ENCODE data around the gene AGPAT3.

The AGPAT3 gene

DNA sequence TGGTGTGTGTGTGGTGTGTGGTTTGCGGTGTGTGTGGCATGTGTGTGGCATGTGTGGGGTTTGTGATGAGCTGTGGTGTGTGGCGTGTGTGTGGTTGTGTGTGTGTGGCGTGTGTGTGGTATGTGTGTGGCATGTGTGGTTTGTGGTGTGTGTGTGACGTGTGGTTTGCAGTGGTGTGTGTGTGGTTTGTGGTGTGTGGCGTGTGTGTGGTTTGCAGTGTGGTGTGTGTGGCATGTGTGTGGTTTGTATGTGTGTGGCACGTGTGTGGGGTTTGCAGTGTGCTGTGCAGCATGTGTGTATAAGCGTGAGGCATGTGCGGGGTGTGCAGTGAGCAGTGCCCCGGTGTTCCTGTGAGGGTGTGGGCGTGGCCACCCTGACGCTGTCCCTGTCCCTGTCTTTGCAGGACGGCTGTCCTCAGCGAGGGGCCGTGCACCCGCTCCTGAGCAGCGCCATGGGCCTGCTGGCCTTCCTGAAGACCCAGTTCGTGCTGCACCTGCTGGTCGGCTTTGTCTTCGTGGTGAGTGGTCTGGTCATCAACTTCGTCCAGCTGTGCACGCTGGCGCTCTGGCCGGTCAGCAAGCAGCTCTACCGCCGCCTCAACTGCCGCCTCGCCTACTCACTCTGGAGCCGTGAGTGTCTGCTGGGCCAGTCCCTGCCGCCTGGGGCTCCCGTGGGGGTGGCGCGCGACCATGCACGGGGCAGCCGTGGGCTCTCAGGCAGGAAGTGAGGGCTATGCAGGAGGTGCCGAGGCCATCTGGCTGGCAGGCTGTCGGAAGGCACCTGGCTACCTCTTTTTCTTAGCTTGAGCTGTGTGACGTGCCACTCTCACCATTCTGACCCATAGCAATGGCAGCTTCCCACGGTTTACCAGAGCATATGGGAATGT, 94.5 kb downstream of the AGPAT3 start:
- no peak overlapping the region for H3K27ac Mint-ChIP-seq
- no peaks in the 10 kb centered on the region for H3K27me3 Mint-ChIP-seq (ENCODE audit: low read depth)
- no peak for DNase-seq (ENCODE audit: low spot score)
- H3K4me3 Mint-ChIP-seq, result no peak overlapping the region
- peaks cover 4% of the 10 kb centered on the region for H3K4me1 Mint-ChIP-seq (ENCODE audit: low read depth)
- H3K9me3 Mint-ChIP-seq, result no peaks in the 10 kb centered on the region
- H3K36me3 Mint-ChIP-seq (ENCODE audit: low read depth), result peaks cover 36% of the 10 kb centered on the region

DNA sequence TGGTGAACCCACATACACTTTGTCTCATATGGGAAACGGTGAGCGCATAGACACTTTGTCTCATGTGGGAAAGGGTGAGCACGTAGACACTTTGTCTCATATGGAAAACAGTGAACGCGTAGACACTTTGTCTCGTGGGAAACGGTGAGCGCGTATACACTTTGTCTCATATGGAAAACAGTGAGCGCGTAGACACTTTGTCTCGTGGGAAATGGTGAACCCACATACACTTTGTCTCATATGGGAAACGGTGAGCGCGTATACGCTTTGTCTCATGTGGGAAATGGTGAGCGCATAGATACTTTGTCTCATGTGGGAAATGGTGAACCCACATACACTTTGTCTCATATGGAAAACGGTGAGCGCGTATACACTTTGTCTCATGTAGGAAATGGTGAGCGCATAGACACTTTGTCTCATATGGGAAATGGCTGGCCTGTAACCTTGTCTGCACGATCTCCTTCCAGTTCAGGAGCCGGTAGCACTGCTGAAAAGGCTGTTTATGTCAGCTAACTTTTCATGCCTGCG, 96.4 kb downstream of the AGPAT3 start:
- H3K36me3 Mint-ChIP-seq (ENCODE audit: low read depth), result peaks cover 34% of the 10 kb centered on the region
- H3K27ac Mint-ChIP-seq, result no peak overlapping the region
- DNase-seq (ENCODE audit: low spot score), result peak; percentile 25
- H3K4me1 Mint-ChIP-seq (ENCODE audit: low read depth), result peaks cover 4% of the 10 kb centered on the region
- H3K4me3 Mint-ChIP-seq, result no peak overlapping the region
- no peaks in the 10 kb centered on the region for H3K9me3 Mint-ChIP-seq
- H3K27me3 Mint-ChIP-seq (ENCODE audit: low read depth), result no peaks in the 10 kb centered on the region

DNA sequence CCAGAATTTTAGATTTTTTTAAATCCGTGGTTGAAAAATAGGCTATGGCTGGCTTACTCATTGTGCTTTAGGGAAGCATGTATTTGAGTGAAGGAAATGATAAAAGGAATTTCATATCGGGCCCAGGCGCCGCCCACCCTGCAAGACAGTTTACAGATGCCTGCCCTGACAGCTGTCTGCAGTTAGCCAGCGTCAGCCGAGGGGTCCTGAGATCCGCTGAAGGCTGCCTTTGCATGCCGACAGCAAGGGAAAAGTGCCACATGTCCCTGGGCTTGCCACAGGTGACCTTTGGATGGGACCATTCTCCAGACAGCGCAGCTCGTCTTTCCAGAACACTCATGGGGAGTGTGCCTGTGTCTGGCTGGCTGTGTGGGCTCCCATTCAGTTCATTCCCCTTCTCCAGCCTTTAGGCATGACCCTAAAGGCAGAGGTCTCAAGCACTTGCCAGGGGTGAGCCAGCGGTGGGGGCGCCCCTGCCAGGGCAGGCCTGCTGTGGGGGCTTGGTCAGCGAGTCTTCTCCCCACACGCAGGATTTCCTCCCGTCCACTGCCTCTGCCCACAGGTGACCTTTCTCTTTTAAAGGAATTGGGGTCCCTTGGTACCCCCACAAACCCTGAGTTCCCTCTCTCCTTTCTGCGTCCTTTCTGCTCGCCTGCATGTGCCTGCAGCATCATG, 101.0 kb downstream of the AGPAT3 start:
- no peak overlapping the region for H3K27ac Mint-ChIP-seq
- H3K4me3 Mint-ChIP-seq, result no peak overlapping the region
- H3K9me3 Mint-ChIP-seq, result no peaks in the 10 kb centered on the region
- DNase-seq (ENCODE audit: low spot score), result no peak
- H3K27me3 Mint-ChIP-seq (ENCODE audit: low read depth), result no peaks in the 10 kb centered on the region
- peaks cover 2% of the 10 kb centered on the region for H3K4me1 Mint-ChIP-seq (ENCODE audit: low read depth)
- peaks cover 30% of the 10 kb centered on the region for H3K36me3 Mint-ChIP-seq (ENCODE audit: low read depth)

DNA sequence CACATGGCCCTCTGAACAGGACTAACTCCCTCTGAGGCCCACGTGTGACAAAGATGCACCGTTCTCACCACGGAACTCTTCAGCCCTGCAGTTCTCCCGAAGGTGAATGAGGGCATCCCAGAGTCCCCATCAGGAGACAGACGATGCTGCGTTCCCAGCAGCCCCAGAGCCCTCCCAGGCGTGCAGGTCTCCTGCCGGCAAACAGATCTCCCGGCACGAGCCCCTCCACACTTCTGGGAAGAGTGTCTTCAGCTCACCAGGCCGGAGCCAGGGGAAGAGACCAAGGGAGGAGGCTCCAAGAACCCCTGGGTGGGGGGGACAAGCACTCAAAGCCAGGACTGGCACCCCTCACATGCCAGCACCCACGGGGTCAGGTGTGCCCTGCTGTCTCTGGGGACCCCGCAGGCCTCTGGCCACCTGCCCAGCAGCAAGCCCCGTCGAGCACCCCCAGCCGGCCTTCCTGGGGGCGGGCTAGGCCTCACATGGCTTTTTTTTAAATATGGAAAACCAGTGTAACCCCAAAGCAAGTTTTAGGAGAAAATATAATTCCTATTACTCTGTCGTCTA, 102.0 kb downstream of the AGPAT3 start:
- H3K9me3 Mint-ChIP-seq, result no peaks in the 10 kb centered on the region
- H3K36me3 Mint-ChIP-seq (ENCODE audit: low read depth), result peaks cover 30% of the 10 kb centered on the region

DNA sequence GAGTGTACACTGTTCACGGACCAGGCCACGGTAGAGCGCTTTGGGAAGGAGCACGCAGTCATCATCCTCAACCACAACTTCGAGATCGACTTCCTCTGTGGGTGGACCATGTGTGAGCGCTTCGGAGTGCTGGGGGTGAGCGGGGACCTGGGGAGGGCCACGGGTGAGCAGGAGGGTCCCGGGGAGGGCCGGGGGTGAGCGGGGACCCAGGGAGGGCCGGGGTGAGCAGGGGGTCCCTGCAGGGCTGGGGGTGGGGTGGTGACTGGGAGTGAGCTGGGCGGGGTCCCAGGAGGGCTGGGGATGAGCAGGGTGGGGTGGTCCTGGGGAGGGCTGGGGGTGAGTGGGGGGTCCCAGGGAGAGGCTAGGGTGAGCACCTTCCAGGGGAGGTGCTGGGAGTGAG, 103.0 kb downstream of the AGPAT3 start:
- Mint-ChIP-seq H3K27ac (no peak overlapping the region), H3K27me3 (ENCODE audit: low read depth) (no peaks in the 10 kb centered on the region), H3K4me3 (no peak overlapping the region), H3K9me3 (no peaks in the 10 kb centered on the region), H3K36me3 (ENCODE audit: low read depth) (peaks cover 26% of the 10 kb centered on the region), H3K4me1 (ENCODE audit: low read depth) (peaks cover under 1% of the 10 kb centered on the region)
- no peak for DNase-seq (ENCODE audit: low spot score)

More for the DNA sequence above, 102.0 kb downstream of the AGPAT3 start:
- DNase-seq (ENCODE audit: low spot score), result no peak
- Mint-ChIP-seq H3K27me3 (ENCODE audit: low read depth) (no peaks in the 10 kb centered on the region), H3K27ac (no peak overlapping the region), H3K4me3 (no peak overlapping the region), H3K4me1 (ENCODE audit: low read depth) (peaks cover 2% of the 10 kb centered on the region)

DNA sequence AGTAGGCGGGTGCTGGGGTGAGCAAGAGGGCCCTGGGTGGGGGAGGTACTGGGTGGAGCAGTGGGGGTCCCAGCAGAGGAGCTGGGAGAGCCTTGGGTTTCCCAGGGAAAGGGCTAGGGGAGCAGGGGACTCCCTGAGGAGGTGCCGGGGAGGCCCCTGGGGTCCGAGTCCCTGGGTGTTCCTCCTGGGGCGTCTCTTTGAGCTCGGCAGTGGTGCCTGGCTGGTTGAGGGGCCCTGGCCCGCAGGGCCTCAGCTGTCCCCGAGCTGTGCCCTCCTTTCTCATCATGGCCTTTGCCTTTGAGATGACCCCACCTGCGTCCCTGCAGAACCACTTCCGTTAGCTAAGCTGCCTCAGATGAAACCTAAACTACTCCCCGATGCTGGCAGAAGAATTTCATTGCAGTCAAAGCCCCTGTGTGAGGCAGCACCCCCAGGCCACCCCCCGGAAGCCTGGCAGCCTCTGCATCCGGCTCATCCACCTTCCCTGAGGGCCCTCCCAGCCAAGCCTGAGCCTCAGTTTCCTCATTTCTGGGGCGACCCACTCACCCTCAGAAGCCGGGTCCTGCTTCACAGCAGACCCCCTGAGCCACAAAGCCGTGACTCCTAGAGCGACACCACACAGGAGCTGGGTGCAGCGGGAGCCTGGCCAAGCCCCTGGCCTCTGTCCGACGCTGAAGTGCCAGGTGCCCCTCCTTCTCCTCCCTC, 103.5 kb downstream of the AGPAT3 start:
- no peak overlapping the region for H3K4me3 Mint-ChIP-seq
- H3K4me1 Mint-ChIP-seq (ENCODE audit: low read depth), result no peaks in the 10 kb centered on the region
- H3K27me3 Mint-ChIP-seq (ENCODE audit: low read depth), result no peaks in the 10 kb centered on the region
- no peaks in the 10 kb centered on the region for H3K9me3 Mint-ChIP-seq
- H3K27ac Mint-ChIP-seq, result no peak overlapping the region
- no peak for DNase-seq (ENCODE audit: low spot score)
- H3K36me3 Mint-ChIP-seq (ENCODE audit: low read depth), result peaks cover 24% of the 10 kb centered on the region

DNA sequence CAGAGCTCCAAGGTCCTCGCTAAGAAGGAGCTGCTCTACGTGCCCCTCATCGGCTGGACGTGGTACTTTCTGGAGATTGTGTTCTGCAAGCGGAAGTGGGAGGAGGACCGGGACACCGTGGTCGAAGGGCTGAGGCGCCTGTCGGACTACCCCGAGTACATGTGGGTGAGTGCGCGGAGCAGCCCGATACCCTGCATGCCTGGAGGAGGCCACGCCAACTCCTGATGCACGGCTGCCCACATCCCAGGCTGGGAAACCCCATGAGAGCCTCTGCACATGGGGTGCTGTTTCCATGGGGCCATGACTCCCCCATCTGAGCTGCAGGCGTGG, 104.1 kb downstream of the AGPAT3 start:
- Mint-ChIP-seq H3K36me3 (ENCODE audit: low read depth) (peaks cover 22% of the 10 kb centered on the region), H3K4me3 (no peak overlapping the region), H3K27ac (no peak overlapping the region), H3K27me3 (ENCODE audit: low read depth) (no peaks in the 10 kb centered on the region), H3K4me1 (ENCODE audit: low read depth) (no peaks in the 10 kb centered on the region), H3K9me3 (no peaks in the 10 kb centered on the region)
- DNase-seq (ENCODE audit: low spot score), result no peak

DNA sequence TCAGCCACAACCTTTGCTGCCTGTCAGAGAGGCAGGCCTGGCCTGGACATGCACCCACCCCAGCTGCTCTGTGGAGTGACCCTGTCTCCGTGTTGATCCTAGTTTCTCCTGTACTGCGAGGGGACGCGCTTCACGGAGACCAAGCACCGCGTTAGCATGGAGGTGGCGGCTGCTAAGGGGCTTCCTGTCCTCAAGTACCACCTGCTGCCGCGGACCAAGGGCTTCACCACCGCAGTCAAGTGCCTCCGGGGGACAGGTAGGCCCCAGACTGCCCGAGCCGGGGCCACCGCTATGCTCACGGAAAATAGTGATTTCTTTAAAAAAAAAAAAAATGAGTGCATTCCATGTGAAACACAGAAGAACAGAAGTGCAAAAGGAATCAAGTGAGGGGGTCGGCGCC, 105.5 kb downstream of the AGPAT3 start:
- Mint-ChIP-seq H3K27ac (no peak overlapping the region), H3K4me1 (ENCODE audit: low read depth) (peaks cover 8% of the 10 kb centered on the region), H3K4me3 (no peak overlapping the region), H3K9me3 (no peaks in the 10 kb centered on the region), H3K27me3 (ENCODE audit: low read depth) (no peaks in the 10 kb centered on the region), H3K36me3 (ENCODE audit: low read depth) (peaks cover 28% of the 10 kb centered on the region)
- DNase-seq (ENCODE audit: low spot score), result no peak

DNA sequence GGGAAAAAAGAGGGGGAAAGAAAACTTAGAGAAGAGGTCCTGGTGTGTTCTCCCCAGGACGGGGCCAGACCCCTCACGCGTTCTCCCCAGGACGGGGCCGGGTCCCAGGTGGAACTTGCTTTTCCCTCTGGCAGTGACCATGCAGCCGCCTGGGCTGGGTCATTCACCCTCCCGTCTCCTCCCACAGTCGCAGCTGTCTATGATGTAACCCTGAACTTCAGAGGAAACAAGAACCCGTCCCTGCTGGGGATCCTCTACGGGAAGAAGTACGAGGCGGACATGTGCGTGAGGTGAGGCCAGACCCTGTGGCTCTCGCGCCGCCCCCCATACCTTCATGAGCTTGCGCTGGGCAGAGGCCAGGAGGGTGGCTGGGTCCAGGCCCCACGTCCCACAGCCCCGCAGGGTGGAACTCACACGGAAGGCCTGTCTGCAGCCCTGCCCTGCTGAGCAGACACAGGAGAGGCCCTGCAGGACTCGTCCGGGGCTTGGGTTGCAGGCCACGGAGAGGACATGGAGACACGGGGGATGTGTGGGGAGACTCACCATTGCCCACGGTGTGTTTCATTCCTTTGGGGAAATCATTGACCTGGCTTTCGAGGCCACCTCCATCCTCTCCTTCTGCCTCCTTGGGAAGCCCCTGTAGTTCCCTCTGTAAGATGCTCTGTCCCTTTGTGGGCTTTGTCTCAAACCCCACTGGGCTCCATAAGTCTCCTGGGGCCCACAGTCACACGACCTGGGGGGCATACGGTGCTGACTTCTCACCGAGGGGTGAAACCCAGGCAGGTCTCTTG, 106.4 kb downstream of the AGPAT3 start:
- Mint-ChIP-seq H3K4me3 (no peak overlapping the region), H3K27ac (no peak overlapping the region), H3K9me3 (no peaks in the 10 kb centered on the region), H3K27me3 (ENCODE audit: low read depth) (no peaks in the 10 kb centered on the region), H3K36me3 (ENCODE audit: low read depth) (peaks cover 29% of the 10 kb centered on the region), H3K4me1 (ENCODE audit: low read depth) (peaks cover 10% of the 10 kb centered on the region)
- no peak for DNase-seq (ENCODE audit: low spot score)

DNA sequence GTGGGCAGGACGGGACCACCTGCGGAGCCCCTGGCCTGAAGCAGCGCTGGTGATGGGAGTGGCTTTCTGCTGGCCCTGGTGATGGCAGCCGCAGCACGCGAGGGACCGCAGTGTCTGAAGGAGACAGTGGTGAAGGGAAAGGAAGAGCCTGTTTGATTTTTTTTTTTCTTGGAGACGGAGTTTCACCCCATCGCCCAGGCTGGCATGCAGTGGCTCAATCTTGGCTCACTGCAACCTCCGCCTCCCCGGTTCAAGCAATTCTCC, 106.9 kb downstream of the AGPAT3 start:
- no peaks in the 10 kb centered on the region for H3K9me3 Mint-ChIP-seq
- no peak overlapping the region for H3K27ac Mint-ChIP-seq
- H3K4me3 Mint-ChIP-seq, result no peak overlapping the region
- peaks cover 29% of the 10 kb centered on the region for H3K36me3 Mint-ChIP-seq (ENCODE audit: low read depth)
- no peaks in the 10 kb centered on the region for H3K27me3 Mint-ChIP-seq (ENCODE audit: low read depth)
- DNase-seq (ENCODE audit: low spot score), result no peak
- H3K4me1 Mint-ChIP-seq (ENCODE audit: low read depth), result peaks cover 10% of the 10 kb centered on the region

DNA sequence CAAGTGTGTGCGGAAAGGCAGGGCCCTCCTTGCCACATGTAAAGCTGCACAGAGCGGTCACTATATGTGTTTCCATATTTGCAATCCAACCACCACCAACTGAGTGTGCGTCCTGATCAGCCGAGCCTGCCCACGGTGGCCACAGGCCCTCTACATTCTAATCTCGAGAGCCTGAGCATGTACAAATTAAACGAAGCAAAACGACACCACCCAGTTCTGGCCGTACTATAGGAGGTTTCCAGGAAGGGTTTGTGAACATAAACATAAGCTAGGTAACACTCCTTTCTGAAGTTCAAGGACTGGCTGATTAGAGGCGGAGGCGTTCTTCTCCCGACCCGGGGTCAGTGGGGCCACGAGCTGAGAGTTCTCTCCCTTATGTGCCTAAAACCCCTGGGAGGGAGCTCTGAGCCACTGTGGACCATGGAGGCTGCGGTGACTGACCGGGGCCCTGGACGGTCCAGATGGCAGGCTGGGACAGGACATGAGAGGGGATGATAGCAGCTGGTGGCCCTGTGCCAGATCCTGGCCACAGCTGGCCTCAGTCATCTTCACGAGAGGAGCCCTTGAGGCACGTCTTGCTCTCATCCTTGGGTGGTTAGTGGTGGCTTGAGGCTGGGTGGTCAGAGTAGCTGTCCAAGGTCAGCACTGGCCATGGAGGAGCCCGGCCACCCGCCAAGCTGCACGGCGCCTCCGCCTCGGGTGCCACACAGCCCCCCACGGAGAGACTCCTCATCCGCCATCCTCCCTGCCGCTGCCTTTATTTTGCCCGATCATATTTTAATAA, 108.0 kb downstream of the AGPAT3 start:
- no peaks in the 10 kb centered on the region for H3K9me3 Mint-ChIP-seq
- no peak overlapping the region for H3K27ac Mint-ChIP-seq
- no peak overlapping the region for H3K4me3 Mint-ChIP-seq
- no peaks in the 10 kb centered on the region for H3K27me3 Mint-ChIP-seq (ENCODE audit: low read depth)
- DNase-seq (ENCODE audit: low spot score), result no peak
- peaks cover 10% of the 10 kb centered on the region for H3K4me1 Mint-ChIP-seq (ENCODE audit: low read depth)
- peaks cover 31% of the 10 kb centered on the region for H3K36me3 Mint-ChIP-seq (ENCODE audit: low read depth)

DNA sequence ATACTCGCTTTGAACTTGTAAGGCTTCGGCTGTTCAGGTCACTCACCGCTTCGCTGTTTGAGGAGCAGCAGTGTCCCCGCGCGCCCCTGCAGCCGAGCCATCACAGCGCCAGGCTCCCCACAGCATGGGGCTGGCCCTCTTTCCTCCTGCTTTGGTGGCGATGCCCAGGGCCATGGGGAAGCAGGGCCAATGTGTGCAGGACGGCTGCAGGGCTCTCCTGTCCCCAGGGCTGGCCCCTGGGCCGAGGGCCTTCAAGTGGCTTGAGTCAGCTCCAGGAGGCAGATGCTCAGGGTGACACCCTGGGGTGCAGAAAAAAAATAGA, 108.6 kb downstream of the AGPAT3 start:
- Mint-ChIP-seq H3K4me1 (ENCODE audit: low read depth) (peaks cover 10% of the 10 kb centered on the region), H3K27ac (no peak overlapping the region), H3K4me3 (no peak overlapping the region), H3K36me3 (ENCODE audit: low read depth) (peaks cover 35% of the 10 kb centered on the region), H3K27me3 (ENCODE audit: low read depth) (no peaks in the 10 kb centered on the region), H3K9me3 (no peaks in the 10 kb centered on the region)
- no peak for DNase-seq (ENCODE audit: low spot score)

Data from T-helper 2 cell treated with Interferon-gamma antibody and Interleukin-4, amounts not matched to agents 5 μg/mL and 100 μg/mL, for 36 hours (primary cell).